PC-3 (cell line): ENCODE data around the gene NIF3L1. TPM values are rescaled to one million over a fixed set of nuclear protein-coding genes. Genes with fewer than 3 reads are reported as not detected.
A peak's percentile ranks its signal among the peaks of the same experiment; 100 is the strongest.

Source experiments
- ATAC-seq: fragments of 200-7000 bp; cut with Tn5 transposase; 2 replicates; pipeline ENCODE4 v1.9.1; 2020; ENCODE audit warnings: mild to moderate bottlenecking, moderate library complexity
- BruUV-seq: library from RNA; stranded (reverse); fragments of 400-500 nt; replicated peaks from 2 replicates; lab custom pipeline; 2021; lab: Mats Ljungman, UMichigan
- CTCF ChIA-PET: fragments of 300-600 bp; sonication (Branson Sonifier 250); formaldehyde crosslinking; loops from one replicate; lab custom pipeline; 2022; ENCODE audit warnings: antibody characterized with exemption; lab: Charles Lee
- POLR2A ChIA-PET: fragments of 300-600 bp; sonication (Branson Sonifier 250); formaldehyde crosslinking; loops from one replicate; lab custom pipeline; 2022; ENCODE audit warnings: antibody characterized with exemption; ENCODE audit not compliant: unreplicated experiment; lab: Charles Lee
- DNase-seq: peaks from one replicate; pipeline ENCODE4 v3.0.0-alpha.2; 2015
- H2AFZ ChIP-seq: fragments of 300-600 bp; sonication (generic); 2 replicates; pipeline ENCODE4 v1.6.0; 2016; ENCODE audit warnings: antibody characterized with exemption, low read length
- H3F3A ChIP-seq: fragments of 300-600 bp; sonication (generic); one replicate; pipeline ENCODE4 v1.6.0; 2017; ENCODE audit warnings: antibody characterized with exemption, low read length, control low read depth, mild to moderate bottlenecking; ENCODE audit not compliant: unreplicated experiment
- H3K27ac ChIP-seq: fragments of 300-600 bp; sonication (generic); 2 replicates; pipeline ENCODE4 v1.5.1; 2016; ENCODE audit warnings: mild to moderate bottlenecking, low read length
- H3K27me3 ChIP-seq: fragments of 300-600 bp; sonication (generic); 2 replicates; pipeline ENCODE4 v1.6.1; 2016; ENCODE audit warnings: low read length, mixed read lengths
- H3K36me3 ChIP-seq: fragments of 300-600 bp; sonication (generic); 2 replicates; pipeline ENCODE4 v1.6.1; 2016; ENCODE audit warnings: low read depth, mixed run types, low read length, mixed read lengths
- H3K4me1 ChIP-seq: fragments of 300-600 bp; sonication (generic); 2 replicates; pipeline ENCODE4 v1.5.1; 2016; ENCODE audit warnings: low read length; ENCODE audit not compliant: insufficient read depth
- H3K4me2 ChIP-seq: fragments of 300-600 bp; sonication (generic); 2 replicates; pipeline ENCODE4 v1.6.0; 2016; ENCODE audit warnings: low read length
- H3K4me3 ChIP-seq: fragments of 300-600 bp; sonication (generic); 2 replicates; pipeline ENCODE4 v1.5.1; 2016; ENCODE audit warnings: mild to moderate bottlenecking, low read length, mixed read lengths
- H3K79me2 ChIP-seq: fragments of 300-600 bp; sonication (generic); 2 replicates; pipeline ENCODE4 v1.6.1; 2017; ENCODE audit warnings: low read length, mixed read lengths
- H3K9ac ChIP-seq: fragments of 300-600 bp; sonication (generic); 2 replicates; pipeline ENCODE4 v1.6.0; 2016; ENCODE audit warnings: mild to moderate bottlenecking, low read length
- H3K9me2 ChIP-seq: fragments of 300-600 bp; sonication (generic); replicated peaks from 2 replicates; pipeline ENCODE4 v1.6.1; 2016; ENCODE audit warnings: mixed run types, low read length, mixed read lengths
- H3K9me3 ChIP-seq: fragments of 300-600 bp; sonication (generic); 2 replicates; pipeline ENCODE4 v1.6.1; 2016; ENCODE audit warnings: low read length, mixed read lengths
- H4K20me1 ChIP-seq: fragments of 300-600 bp; sonication (generic); 2 replicates; pipeline ENCODE4 v1.6.1; 2016; ENCODE audit warnings: low read length, mixed read lengths
- CTCF ChIP-seq: fragments of 300-600 bp; sonication (generic); conservative IDR thresholded peaks from 2 replicates; pipeline ENCODE4 v1.5.1; 2017; ENCODE audit warnings: antibody characterized with exemption, low read depth, mild to moderate bottlenecking, low read length
- EZH2 ChIP-seq: fragments of 300-600 bp; sonication (generic); IDR thresholded peaks from one replicate; pipeline ENCODE4 v1.6.1; 2017; ENCODE audit warnings: antibody characterized with exemption, mild to moderate bottlenecking, low read length; ENCODE audit not compliant: unreplicated experiment
- EZH2phosphoT487 ChIP-seq: fragments of 300-600 bp; sonication (generic); IDR thresholded peaks from 2 replicates; pipeline ENCODE4 v1.6.1; 2018; ENCODE audit warnings: mild to moderate bottlenecking, antibody characterized with exemption, low read length, borderline replicate concordance
- intact Hi-C: fragments of 100-400 bp; cut with micrococcal nuclease; formaldehyde crosslinking; loops from 2 replicates; pipeline ENCODE4 v1.9.0; 2023
- total RNA-seq: library from RNA; depleted of rRNA; stranded (reverse); fragments of >200 nt; gene quantifications from 2 replicates; pipeline ENCODE4 v1.2.3, GENCODE V29; 2014

NIF3L1 gene
- total RNA-seq, 1 experiment from 2014 or later, result 81.5 TPM

- peaks cover 14% of the 10 kb centered on the region for H3K36me3 ChIP-seq
- ChIA-PET CTCF (no interaction called here), POLR2A (interaction anchor here (0.6 kb wide), 1 partner anchor 14 kb away, joined by 15 read pairs; no protein-coding TSS in a partner anchor)
- no peaks in the 10 kb centered on the region for H3K9me3 ChIP-seq
- peaks cover 3% of the 10 kb centered on the region for H3F3A ChIP-seq
- TF ChIP-seq EZH2 (no peak), CTCF (no peak), EZH2phosphoT487 (no peak)
- ATAC-seq (no peak), DNase-seq (no peak)
- H4K20me1 ChIP-seq, result 0 out of 2 replicates have a peak, but pooled peaks cover 2% of the 10 kb centered on the region
- H3K4me2 ChIP-seq, result no peak overlapping the region
- intact Hi-C loops, result no loop called here
- H3K9me2 ChIP-seq, result no peaks in the 10 kb centered on the region
- H3K4me1 ChIP-seq, result no peaks in the 10 kb centered on the region
- no peak overlapping the region for H3K4me3 ChIP-seq
- no TSS peak for BruUV-seq
- no peak overlapping the region for H3K27ac ChIP-seq
- no peaks in the 10 kb centered on the region for H3K79me2 ChIP-seq
- H3K27me3 ChIP-seq, result no peaks in the 10 kb centered on the region
- H2AFZ ChIP-seq, result no peak overlapping the region
- no peak overlapping the region for H3K9ac ChIP-seq
Observed at GRCh38 chr2:200847269-200847668, 41.9 kb upstream of the NIF3L1 start.

- 0 out of 2 replicates have a peak, but pooled peaks cover 5% of the 10 kb centered on the region for H4K20me1 ChIP-seq
- peaks cover 20% of the 10 kb centered on the region for H3K36me3 ChIP-seq
- H3K9me3 ChIP-seq, result no peaks in the 10 kb centered on the region
- ChIA-PET CTCF (no interaction called here), POLR2A (interaction anchor here (0.6 kb wide), 2 partner anchors 91 to 137 kb away, joined by 4 read pairs; no protein-coding TSS in a partner anchor)
- TF ChIP-seq EZH2 (no peak), CTCF (no peak), EZH2phosphoT487 (no peak)
- H3K4me2 ChIP-seq, result no peak overlapping the region
- intact Hi-C loops, result no loop called here
- H3K4me3 ChIP-seq, result no peak overlapping the region
- H3K79me2 ChIP-seq, result no peaks in the 10 kb centered on the region
- no peaks in the 10 kb centered on the region for H3K27me3 ChIP-seq
- no TSS peak for BruUV-seq
- DNase-seq (no peak), ATAC-seq (no peak)
- H3K9me2 ChIP-seq, result no peaks in the 10 kb centered on the region
- H3K27ac ChIP-seq, result no peak overlapping the region
- H3K9ac ChIP-seq, result no peak overlapping the region
- no peak overlapping the region for H2AFZ ChIP-seq
- no peaks in the 10 kb centered on the region for H3K4me1 ChIP-seq
- H3F3A ChIP-seq, result peaks cover 5% of the 10 kb centered on the region
Observed at GRCh38 chr2:200847939-200848338, 41.2 kb upstream of the NIF3L1 start.

GRCh38 chr2:200850512-200851256 lies 38.5 kb upstream of the NIF3L1 start:
- BruUV-seq, result TSS peak; percentile 25
- Histone ChIP-seq H3K4me1 (no peaks in the 10 kb centered on the region), H3K4me2 (no peak overlapping the region), H3K9me3 (no peaks in the 10 kb centered on the region), H3K4me3 (no peak overlapping the region), H4K20me1 (0 out of 2 replicates have a peak, but pooled peaks cover 5% of the 10 kb centered on the region), H3K27ac (no peak overlapping the region), H3K36me3 (peaks cover 42% of the 10 kb centered on the region), H3K9me2 (no peaks in the 10 kb centered on the region), H3F3A (peaks cover 11% of the 10 kb centered on the region), H2AFZ (no peak overlapping the region), H3K9ac (no peak overlapping the region), H3K79me2 (no peaks in the 10 kb centered on the region), H3K27me3 (no peaks in the 10 kb centered on the region)
- DNase-seq, result no peak
- ATAC-seq, result no peak
- TF ChIP-seq EZH2phosphoT487 (no peak), EZH2 (no peak), CTCF (no peak)
- CTCF ChIA-PET, result interaction anchor here (0.6 kb wide), 1 partner anchor 137 kb away, joined by 5 read pairs; no protein-coding TSS in a partner anchor
- intact Hi-C loops, result no loop called here
- POLR2A ChIA-PET, result no interaction called here
